Endothelial cell (in vitro differentiated cells): ENCODE measurements around the gene LY6G6F. TPM values are rescaled to one million over a fixed set of nuclear protein-coding genes. Genes with fewer than 3 reads are reported as not detected.

ENCODE experiments used
- DNase-seq: peaks from one replicate; pipeline ENCODE4 v3.0.0; 2021; ENCODE audit warnings: low spot score
- H3K27ac Mint-ChIP-seq: one replicate; pipeline ENCODE4 v1.8.0; 2021; ENCODE audit warnings: mixed read lengths, inconsistent platforms; ENCODE audit not compliant: unreplicated experiment
- H3K27me3 Mint-ChIP-seq: one replicate; pipeline ENCODE4 v1.8.0; 2021; ENCODE audit warnings: mild to moderate bottlenecking, moderate library complexity, mixed read lengths, inconsistent platforms; ENCODE audit not compliant: unreplicated experiment
- H3K36me3 Mint-ChIP-seq: one replicate; pipeline ENCODE4 v1.8.0; 2021; ENCODE audit warnings: mild to moderate bottlenecking, low read depth, mixed read lengths, inconsistent platforms; ENCODE audit not compliant: unreplicated experiment
- H3K4me1 Mint-ChIP-seq: one replicate; pipeline ENCODE4 v1.8.0; 2021; ENCODE audit warnings: mild to moderate bottlenecking, mixed read lengths, inconsistent platforms; ENCODE audit not compliant: unreplicated experiment
- H3K4me3 Mint-ChIP-seq: one replicate; pipeline ENCODE4 v1.8.0; 2021; ENCODE audit warnings: mild to moderate bottlenecking, mixed read lengths, inconsistent platforms; ENCODE audit not compliant: unreplicated experiment
- H3K9me3 Mint-ChIP-seq: one replicate; pipeline ENCODE4 v1.8.0; 2021; ENCODE audit warnings: mixed read lengths, inconsistent platforms; ENCODE audit not compliant: unreplicated experiment
- CTCF ChIP-seq: fragments of 200-600 bp; sonication (generic); IDR thresholded peaks from one replicate; pipeline ENCODE4 v1.5.0; 2021; ENCODE audit warnings: antibody characterized with exemption; ENCODE audit not compliant: unreplicated experiment
- total RNA-seq: library from RNA; stranded (reverse); fragmentation: NEBNext Ultra II Directional; extraction: Animal tissue kit (Norgen Biotek cat#: 25700); gene quantifications from one replicate; pipeline ENCODE4 v1.2.1, GENCODE V29; 2021; ENCODE audit not compliant: unreplicated experiment

Gene LY6G6F
- total RNA-seq, 1 donor from 2014 or later = not detected

- no peak for TF ChIP-seq CTCF
- no peaks in the 10 kb centered on the region for H3K9me3 Mint-ChIP-seq
- peaks cover 23% of the 10 kb centered on the region for H3K36me3 Mint-ChIP-seq
- peaks cover 5% of the 10 kb centered on the region for H3K27me3 Mint-ChIP-seq
- peak overlapping the region; percentile 97 for H3K4me3 Mint-ChIP-seq
- no peak for DNase-seq
- H3K27ac Mint-ChIP-seq = peak overlapping the region; percentile 97
- H3K4me1 Mint-ChIP-seq = peaks cover 24% of the 10 kb centered on the region
Observed at GRCh38 chr6:31666337-31666965, 40.2 kb upstream of the LY6G6F start.

- H3K9me3 Mint-ChIP-seq = no peaks in the 10 kb centered on the region
- peaks cover 8% of the 10 kb centered on the region for H3K4me1 Mint-ChIP-seq
- peak within 1 kb of the TSS; percentile 18 for H3K27ac Mint-ChIP-seq
- no peak for TF ChIP-seq CTCF
- H3K36me3 Mint-ChIP-seq = peaks cover 30% of the 10 kb centered on the region
- H3K27me3 Mint-ChIP-seq = peaks cover 3% of the 10 kb centered on the region
- H3K4me3 Mint-ChIP-seq = peak within 1 kb of the TSS; percentile 78
- no peak for DNase-seq
Observed at GRCh38 chr6:31669676-31670075, 37.0 kb upstream of the LY6G6F start, which contains the start of gene LY6G5B. LY6G5B (plus strand) TSS chr6:31669976; CDS start chr6:31670951, 975 bp downstream.

- DNase-seq = no peak
- Mint-ChIP-seq H3K36me3 (peaks cover 18% of the 10 kb centered on the region), H3K4me3 (peak overlapping the region; percentile 56), H3K9me3 (no peaks in the 10 kb centered on the region), H3K4me1 (peaks cover 16% of the 10 kb centered on the region), H3K27me3 (peaks cover 13% of the 10 kb centered on the region), H3K27ac (peak overlapping the region; percentile 84)
- TF ChIP-seq CTCF = no peak
Observed at GRCh38 chr6:31676322-31676903, 30.3 kb upstream of the LY6G6F start.

- Mint-ChIP-seq H3K4me3 (peak overlapping the region; percentile 56), H3K27ac (no peak overlapping the region), H3K4me1 (peaks cover 20% of the 10 kb centered on the region), H3K36me3 (peaks cover 18% of the 10 kb centered on the region), H3K27me3 (peaks cover 13% of the 10 kb centered on the region), H3K9me3 (no peaks in the 10 kb centered on the region)
- DNase-seq = no peak
- TF ChIP-seq CTCF = no peak
Observed at GRCh38 chr6:31676904-31677303, 29.8 kb upstream of the LY6G6F start.

GRCh38 chr6:31677955-31678354, 28.7 kb upstream of the LY6G6F start:
- no peak for TF ChIP-seq CTCF
- Mint-ChIP-seq H3K4me3 (peak overlapping the region; percentile 52), H3K27ac (no peak overlapping the region), H3K27me3 (peaks cover 13% of the 10 kb centered on the region), H3K36me3 (peaks cover 14% of the 10 kb centered on the region), H3K9me3 (no peaks in the 10 kb centered on the region), H3K4me1 (peaks cover 20% of the 10 kb centered on the region)
- no peak for DNase-seq
